Stimulated activated CD8-positive, alpha-beta memory T cell treated with anti-CD3 and anti-CD28 coated beads, Interleukin-4, amount 100 ng/mL, for 4 hours (primary cell): Measurements from ENCODE around the gene REXO4.

ENCODE experiments used
- DNase-seq, 2 donors: peaks; one replicate each; pipeline ENCODE4 v3.0.0-alpha.2; 2020; ENCODE audit warnings: low read depth in 2 of 2, low spot score in 1 of 2

Gene REXO4

DNA sequence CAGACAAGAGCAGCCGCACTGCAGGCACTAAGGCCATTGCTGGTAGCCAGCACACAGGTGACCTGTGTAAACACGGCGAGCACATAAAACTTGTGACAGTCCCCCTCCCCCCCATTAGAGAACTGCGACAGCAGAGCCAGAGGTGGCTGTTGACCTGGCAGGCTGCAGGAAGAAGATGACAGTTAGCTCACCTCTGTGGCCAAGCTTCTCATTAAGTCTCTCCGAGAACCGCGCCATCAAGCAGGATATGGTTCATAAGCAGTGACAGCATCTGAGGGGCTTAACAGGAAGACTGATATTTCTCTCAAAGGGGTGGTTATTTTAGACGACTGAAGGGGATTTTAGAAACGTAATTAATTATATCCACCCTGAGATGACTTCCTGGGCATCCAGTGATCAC lies 47.1 kb downstream of the REXO4 start:
- DNase-seq: no peak

DNA sequence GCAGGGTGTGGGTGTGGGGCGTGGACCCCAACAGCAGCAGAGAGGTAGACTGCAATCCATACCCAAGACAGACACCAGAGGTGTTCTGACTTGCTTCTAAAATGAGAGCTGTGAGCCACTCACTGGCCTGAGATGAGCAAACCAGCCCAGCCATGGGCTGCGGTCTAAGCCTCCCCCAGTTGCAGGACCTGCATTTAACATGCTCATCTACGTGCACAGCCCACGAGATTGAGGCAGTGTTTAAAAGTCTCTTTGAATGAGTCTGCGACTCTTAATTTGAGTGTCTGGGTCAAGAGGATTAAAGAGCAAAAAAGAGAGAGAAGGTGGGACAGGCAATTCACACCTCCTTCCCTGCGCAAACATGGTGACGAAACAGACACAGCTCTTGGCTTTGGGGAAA lies 47.9 kb downstream of the REXO4 start:
- no peak for DNase-seq

DNA sequence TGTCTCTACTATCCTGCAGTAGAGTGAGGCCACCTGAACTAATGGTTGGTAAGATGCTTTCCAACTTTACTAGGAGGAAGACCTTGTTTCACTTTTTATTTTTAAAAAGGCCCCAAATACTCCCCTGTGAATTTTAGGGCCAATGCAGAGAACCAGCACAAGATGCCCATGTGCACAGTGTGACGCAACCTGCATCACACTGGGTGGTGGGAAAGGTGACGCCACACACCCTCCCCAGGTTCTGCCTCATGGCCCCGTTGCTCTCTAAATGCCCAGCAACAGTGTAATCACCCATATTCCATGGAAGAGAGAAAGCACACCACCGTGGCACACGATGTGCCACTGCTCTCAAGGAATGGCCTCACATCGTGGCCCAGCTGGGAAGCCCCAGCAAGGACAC lies 48.4 kb downstream of the REXO4 start:
- DNase-seq: no peak

DNA sequence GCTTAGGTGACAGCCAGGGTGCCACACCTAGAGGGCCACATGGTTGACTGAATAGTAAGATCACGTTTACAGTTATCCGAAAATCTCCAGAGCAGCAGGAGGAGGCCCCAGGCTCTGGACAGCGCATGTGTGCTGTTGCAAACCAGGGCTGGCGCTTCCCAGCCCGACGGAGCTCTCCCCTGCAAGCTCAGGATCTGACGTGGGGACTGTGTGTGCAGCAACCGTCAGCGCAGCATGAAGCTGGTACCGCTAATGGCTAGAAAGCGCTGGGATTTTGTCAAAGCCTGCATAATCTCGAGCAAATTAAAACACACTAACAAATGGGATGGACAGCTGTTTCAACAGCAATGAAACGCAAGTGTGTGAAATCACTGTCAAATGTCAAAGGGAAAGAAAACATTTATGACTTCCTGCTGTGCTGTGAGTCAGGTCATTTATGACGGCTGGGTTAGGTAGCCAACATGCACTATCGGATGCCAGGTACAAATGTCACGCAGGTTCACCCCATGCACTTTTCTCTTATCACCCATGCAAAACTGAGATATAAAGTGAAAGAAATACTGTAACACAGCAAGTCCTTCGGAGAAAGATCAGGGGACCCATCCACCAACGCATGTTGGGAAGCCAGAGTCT lies 49.4 kb downstream of the REXO4 start:
- DNase-seq: no peak

DNA sequence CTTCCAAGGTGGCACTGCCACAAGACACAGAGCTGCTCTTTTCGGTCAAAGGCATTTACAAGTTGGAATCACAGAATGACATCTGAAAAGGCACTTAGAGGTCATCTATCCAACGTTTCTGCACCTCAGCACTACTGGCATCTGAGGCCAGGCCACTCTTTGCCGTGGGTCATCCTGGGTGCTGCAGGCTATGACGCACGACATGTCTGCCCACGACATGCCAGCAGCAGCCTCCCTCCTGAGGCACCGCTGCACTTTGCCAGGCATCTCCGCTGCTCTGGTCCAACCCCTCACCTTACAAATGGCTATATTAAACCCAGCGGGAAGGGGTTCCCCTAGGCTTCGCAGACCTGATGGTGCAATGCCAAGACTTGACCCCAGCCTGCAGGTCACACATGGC lies 50.0 kb downstream of the REXO4 start:
- no peak for DNase-seq

DNA sequence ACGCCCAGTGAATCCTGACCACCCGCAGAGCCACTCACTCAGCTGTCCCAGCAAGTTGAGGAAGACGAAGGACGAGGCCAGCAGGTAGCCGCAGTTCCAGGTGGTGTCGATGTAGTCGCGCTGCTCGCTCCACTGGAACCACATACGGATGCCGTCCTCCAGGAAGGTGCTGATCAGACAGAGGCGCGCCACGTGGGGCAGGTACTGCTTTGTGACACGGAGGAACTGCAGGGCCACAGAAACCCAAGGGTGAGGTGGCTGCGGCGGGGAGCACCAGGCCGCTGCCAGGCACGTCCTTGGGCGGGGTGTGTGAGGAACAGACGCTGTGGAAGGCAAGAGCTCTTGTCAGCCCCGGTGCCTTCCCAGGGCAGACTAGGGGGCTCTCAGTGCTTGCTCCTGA lies 50.6 kb downstream of the REXO4 start:
- no peak for DNase-seq

DNA sequence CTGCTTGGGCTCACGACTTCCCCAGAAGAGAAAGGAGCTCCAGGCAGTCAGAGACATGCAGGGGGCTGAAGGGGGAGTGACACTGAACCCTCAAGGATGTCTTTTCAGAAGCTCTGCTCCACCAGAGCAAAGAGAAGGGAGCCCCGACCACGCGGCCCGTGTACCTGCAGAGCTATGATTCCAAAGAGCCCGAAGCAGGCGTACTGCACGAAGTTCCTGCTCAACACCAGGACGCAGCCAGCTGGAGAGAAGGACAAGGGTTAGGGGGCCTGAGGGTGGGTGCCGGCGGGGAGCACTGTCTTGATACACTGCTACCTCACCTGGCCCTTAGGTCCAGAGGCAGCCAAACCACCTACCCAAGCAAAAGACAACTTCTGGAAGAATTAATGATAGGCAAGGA lies 51.4 kb downstream of the REXO4 start:
- no peak for DNase-seq

DNA sequence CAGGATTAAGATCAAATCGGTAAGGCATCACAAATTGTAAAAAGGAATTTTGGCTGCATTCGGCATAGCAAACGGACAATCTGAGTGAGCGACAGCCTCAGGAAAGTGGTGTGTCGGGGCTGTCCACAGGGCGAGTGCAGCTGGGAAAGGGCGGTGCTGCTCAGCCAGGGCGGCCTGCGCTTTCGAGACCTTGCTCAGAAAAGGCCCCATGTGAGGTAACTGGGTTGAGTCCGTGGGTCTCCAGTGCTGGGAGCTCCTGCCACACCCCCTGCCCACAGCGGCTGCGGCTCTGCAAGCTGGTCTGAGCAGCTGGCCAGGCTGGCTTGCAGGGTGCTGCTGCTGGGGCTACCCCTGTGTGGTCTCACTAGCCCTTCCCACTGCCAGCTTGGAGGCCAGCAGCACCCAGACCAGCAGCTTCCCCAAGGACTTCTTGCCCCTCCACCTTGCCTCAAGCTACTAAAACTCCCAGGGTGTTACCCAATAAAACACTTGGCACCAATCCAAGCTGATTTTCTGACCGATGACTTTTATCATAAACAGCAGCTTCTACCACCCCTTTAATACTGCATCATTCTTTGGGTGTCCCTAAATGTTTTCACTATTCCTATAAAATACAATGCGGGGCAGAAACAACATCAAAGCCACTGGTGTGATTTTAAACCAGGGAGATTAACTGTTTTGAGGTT lies 55.3 kb downstream of the REXO4 start:
- no peak for DNase-seq

DNA sequence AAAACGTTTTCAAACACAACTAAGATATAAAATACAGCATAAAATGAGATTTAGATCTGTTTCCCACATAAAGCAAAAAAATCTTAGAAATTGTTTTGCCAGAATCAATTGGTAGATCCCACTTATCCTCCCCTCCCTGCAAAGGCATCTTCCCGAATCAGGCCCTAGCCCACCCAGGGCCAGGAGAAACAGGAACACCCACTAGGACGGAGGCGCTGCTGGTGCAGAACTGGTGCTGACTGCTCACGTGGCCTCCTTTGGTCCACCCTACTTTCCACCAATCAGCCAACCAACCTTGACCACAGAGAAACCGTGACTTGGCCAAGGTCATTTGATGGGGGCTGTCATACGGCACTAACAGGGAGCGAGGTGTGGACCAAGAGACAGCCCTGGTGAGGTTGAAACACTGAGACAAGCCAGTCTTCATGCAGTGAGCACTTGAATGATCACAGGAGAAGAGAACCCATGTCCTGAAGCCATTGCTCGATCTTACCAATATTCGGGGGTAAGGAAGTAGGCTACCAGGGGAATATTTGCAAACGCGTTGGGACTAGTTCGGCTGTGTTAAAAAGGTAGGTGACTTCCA lies 56.2 kb downstream of the REXO4 start:
- DNase-seq: no peak

DNA sequence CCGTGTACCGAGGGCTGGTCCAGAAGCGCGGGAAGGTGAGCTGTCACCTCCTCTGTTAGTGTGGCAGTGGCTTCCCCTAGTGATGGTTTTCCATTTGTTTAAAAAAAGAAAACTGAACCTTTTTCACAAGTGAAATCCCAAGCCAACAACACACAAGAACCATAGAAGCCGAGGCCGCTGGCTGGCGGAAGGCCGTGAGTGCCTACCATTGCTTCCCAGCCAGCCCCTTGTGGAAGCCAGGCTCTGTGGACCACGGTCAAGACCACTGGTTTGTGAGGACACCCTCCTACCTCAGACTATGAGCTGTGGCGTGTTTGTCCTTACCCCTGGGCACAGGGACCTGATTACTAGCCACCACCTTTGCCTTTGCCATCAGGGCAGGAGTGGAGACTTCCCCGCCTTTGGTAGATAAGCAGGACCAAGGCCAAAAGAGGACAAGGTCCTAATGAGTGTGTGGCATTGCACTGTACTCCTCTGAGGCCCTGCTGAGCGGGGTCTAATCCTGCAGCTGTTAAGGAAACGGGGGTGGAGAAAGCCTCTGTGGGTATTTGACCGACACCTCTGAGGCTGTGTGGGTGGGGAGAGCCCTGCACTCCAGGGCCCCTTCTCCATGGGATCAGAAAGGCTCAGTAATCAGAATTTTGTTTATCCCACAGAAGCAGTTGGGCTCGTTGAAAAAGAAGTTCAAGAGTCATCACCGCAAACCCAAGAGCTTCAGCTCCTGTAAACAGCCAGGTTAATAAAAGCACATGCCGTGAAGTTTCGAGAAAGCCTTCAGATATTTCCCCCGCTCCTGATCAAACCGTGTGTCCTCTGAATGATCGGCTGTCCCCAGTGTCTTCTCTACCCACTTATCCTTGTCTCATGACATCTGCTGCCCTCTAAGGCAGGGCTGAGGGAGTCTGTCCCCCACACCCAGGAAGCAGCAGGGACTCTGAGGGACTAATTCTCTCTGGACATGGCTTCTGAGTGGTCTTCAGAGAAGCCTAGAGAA lies 57.1 kb downstream of the REXO4 start:
- DNase-seq: no peak

DNA sequence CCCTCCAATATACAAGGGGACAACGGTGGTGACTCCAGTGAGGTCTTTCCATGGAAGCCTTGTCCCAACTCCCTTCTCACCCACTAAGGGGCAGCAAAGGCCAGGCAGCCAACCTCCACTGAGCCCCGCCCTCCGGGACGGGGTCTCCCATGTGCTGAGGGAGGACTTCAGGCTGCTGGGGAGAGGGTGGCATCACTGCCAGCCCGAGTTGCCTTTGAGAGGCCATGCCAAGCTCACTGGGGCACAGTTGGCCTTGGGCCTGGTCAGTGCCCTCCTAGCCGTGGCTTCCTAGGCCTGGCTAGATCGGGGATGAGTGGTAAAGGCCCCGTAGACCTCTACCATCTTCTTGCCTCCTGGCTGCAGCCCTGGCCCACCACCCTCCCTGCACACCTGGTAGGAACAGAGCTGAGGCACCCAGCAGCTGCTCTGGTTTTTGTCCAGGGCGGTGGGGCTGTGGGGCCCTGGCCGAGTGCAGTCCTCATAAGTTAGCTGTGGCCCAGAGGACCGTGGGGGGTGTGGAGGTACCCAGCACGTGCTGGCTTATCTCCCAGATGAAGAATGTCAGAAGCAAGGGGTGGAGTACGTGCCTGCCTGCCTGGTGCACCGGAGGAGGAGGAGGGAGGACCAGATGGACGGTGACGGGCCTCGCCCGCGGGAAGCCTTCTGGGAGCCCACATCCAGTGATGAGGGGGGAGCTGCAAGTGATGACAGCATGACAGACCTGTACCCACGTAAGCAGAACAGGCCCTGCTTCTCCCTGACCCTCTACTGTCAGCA lies 58.2 kb downstream of the REXO4 start:
- DNase-seq: no peak

DNA sequence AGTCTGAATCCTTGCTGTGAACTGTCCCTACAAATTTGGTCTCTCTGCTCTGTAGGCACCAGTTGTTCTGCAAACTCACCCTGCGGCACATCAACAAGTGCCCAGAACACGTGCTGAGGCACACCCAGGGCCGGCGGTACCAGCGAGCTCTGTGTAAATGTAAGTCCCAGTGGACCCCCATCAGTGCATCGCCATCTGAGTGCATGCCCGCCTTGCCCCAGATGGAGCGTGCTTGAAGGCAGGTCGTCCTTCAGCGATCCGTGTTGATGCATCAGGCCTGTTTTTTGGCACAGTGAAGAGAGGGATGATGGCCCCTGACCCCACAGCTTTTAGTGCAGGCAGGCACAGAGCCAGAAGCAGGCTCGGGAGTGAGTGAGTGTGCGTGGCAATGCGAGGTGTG lies 60.2 kb downstream of the REXO4 start:
- no peak for DNase-seq

DNA sequence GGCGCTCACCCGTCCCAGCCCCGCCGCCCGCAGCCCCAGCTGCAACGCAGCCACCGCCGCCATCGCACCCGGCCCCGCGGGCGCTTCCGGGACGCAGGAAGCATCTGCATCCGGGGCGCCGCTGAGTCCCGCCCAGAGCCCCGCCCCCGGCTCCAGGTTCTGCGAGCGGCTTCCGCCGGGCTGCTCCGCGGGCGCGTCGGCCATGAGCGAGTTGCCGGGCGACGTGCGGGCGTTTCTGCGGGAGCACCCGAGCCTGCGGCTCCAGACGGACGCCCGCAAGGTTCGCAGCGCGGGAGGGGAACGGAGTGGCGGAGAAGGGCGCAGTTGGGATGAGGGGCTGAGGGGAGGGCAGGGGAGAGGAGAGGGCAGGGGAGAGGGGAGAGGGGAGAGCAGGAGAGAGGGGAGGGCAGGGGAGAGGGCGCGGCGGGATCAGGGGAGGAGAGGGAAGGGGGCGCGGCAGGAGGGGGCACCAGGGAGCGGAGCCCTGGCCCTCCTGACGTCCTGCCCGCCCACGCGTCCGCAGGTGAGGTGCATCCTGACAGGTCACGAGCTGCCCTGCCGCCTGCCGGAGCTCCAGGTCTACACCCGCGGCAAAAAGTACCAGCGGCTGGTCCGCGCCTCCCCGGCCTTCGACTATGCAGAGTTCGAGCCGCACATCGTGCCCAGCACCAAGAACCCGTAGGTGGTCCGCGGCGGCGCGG lies 61.3 kb downstream of the REXO4 start, which contains the start of the genes SURF1 and SURF2:
Gene SURF1, minus strand, starts transcription at position 97 of the 701 bp plus-strand sequence. Its CDS starts 34 bp downstream, at position 63.
Gene SURF2, plus strand, starts transcription at position 160 of the 701 bp plus-strand sequence. Its CDS starts 43 bp downstream, at position 203.
- DNase-seq: peak; percentile 70 to 81
